Thoracic aorta (tissue), 2 donors: Measurements from ENCODE around the gene WDFY4. TPM values are rescaled to one million over a fixed set of nuclear protein-coding genes. Genes with fewer than 3 reads are reported as not detected.

Source experiments
- ATAC-seq: fragments of 150-250 bp; one replicate; pipeline ENCODE4 v1.8.0; 2017; ENCODE audit warnings: low read depth; ENCODE audit not compliant: insufficient number of reproducible peaks, low FRiP score
- DNase-seq: peaks from one replicate; pipeline ENCODE4 v3.0.0-alpha.2; 2020; ENCODE audit warnings: low spot score
- H3K27ac ChIP-seq, 2 donors: fragments of 200-600 bp; sonication (generic); 1 replicate in 1 of 2; 2 replicates in 1 of 2; pipeline ENCODE4 v1.5.1; 2016; ENCODE audit warnings: mild to moderate bottlenecking in 2 of 2, moderate library complexity in 2 of 2
- H3K27me3 ChIP-seq: fragments of 200-600 bp; sonication (generic); replicated peaks from 2 replicates; pipeline ENCODE4 v1.6.0; 2016; ENCODE audit warnings: mild to moderate bottlenecking; ENCODE audit not compliant: insufficient read depth
- H3K36me3 ChIP-seq: fragments of 200-600 bp; sonication (generic); one replicate; pipeline ENCODE4 v1.5.1; 2016
- H3K4me1 ChIP-seq, 2 donors: fragments of 200-600 bp; sonication (generic); 1 replicate in 1 of 2; 2 replicates in 1 of 2; pipeline versions ENCODE4 v1.5.1 to v1.6.0; 2016; ENCODE audit warnings: low read depth in 2 of 2, mild to moderate bottlenecking in 1 of 2; ENCODE audit not compliant: control insufficient read depth in 1 of 2
- H3K4me3 ChIP-seq: fragments of 200-600 bp; sonication (generic); 2 replicates; pipeline ENCODE4 v1.5.1; 2016; ENCODE audit warnings: mild to moderate bottlenecking
- H3K9me3 ChIP-seq: fragments of 200-600 bp; sonication (generic); 2 replicates; pipeline ENCODE4 v1.5.1; 2016
- total RNA-seq, 2 donors: library from RNA; depleted of rRNA; stranded (reverse); fragments of >200 nt; gene quantifications; one replicate each; pipeline versions ENCODE4 v1.1.0 to v1.2.3, GENCODE V29; 2016
- TF ChIP-seq, protein P1 (sequence below): fragments of 200-600 bp; sonication (generic); IDR thresholded peaks from one replicate; pipeline ENCODE4 v1.5.1; 2019; ENCODE audit warnings: antibody characterized with exemption

The WDFY4 gene
- total RNA-seq, 2 donors from 2014 or later, result 10.0 to 14.9 TPM

DNA sequence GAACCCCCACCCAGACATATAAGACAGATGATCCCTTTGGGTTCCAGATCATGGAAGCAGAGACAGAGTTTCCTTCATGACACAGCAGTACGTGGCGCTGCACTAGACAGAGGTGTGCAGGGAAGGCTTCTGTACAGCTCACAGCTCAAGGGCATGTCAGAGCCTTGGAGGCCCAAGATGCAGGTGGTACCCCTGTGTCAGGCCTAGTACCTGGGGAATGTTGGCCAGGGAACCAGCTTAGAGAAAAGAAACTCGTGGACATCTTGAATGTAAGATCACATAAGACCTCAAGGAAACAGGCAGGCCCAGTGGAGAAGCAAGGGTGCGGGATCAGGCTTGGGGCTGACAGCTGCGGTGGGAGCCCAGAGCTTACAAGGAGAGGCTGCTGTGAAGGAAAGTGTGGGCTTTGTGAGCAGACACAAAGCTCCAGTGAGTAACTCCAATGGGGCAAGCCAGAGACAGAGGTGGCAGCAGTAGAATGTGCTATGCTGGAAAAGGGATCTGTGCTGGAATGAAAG, 91.4 kb downstream of the WDFY4 start:
- no peak overlapping the region for H3K4me3 ChIP-seq
- no peaks in the 10 kb centered on the region for H3K9me3 ChIP-seq
- H3K27ac ChIP-seq, result no peak overlapping the region
- no peaks in the 10 kb centered on the region for H3K27me3 ChIP-seq
- DNase-seq (no peak), ATAC-seq (no peak)
- no peaks in the 10 kb centered on the region for H3K4me1 ChIP-seq
- TF ChIP-seq, protein P1, sequence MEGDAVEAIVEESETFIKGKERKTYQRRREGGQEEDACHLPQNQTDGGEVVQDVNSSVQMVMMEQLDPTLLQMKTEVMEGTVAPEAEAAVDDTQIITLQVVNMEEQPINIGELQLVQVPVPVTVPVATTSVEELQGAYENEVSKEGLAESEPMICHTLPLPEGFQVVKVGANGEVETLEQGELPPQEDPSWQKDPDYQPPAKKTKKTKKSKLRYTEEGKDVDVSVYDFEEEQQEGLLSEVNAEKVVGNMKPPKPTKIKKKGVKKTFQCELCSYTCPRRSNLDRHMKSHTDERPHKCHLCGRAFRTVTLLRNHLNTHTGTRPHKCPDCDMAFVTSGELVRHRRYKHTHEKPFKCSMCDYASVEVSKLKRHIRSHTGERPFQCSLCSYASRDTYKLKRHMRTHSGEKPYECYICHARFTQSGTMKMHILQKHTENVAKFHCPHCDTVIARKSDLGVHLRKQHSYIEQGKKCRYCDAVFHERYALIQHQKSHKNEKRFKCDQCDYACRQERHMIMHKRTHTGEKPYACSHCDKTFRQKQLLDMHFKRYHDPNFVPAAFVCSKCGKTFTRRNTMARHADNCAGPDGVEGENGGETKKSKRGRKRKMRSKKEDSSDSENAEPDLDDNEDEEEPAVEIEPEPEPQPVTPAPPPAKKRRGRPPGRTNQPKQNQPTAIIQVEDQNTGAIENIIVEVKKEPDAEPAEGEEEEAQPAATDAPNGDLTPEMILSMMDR, result no peak
- H3K36me3 ChIP-seq, result no peaks in the 10 kb centered on the region

- H3K36me3 ChIP-seq, result no peaks in the 10 kb centered on the region
- H3K9me3 ChIP-seq, result no peaks in the 10 kb centered on the region
- H3K27ac ChIP-seq, result no peak overlapping the region
- DNase-seq, result no peak
- no peak overlapping the region for H3K4me3 ChIP-seq
- H3K4me1 ChIP-seq, result no peaks in the 10 kb centered on the region
- H3K27me3 ChIP-seq, result no peaks in the 10 kb centered on the region
- TF ChIP-seq, protein P1, result no peak
- no peak for ATAC-seq
Observed at GRCh38 chr10:48776528-48776927, 91.9 kb downstream of the WDFY4 start.

- ATAC-seq, result no peak
- H3K27ac ChIP-seq, result no peak overlapping the region
- H3K4me3 ChIP-seq, result no peak overlapping the region
- no peaks in the 10 kb centered on the region for H3K27me3 ChIP-seq
- TF ChIP-seq, protein P1, result no peak
- no peaks in the 10 kb centered on the region for H3K36me3 ChIP-seq
- no peak for DNase-seq
- no peaks in the 10 kb centered on the region for H3K9me3 ChIP-seq
- H3K4me1 ChIP-seq, result peaks cover 1 to 2% of the 10 kb centered on the region in 2 donors
Observed at GRCh38 chr10:48777110-48777509, 92.4 kb downstream of the WDFY4 start.

GRCh38 chr10:48778193-48778857, 93.7 kb downstream of the WDFY4 start:
- no peak for DNase-seq
- ATAC-seq, result no peak
- Histone ChIP-seq H3K9me3 (no peaks in the 10 kb centered on the region), H3K4me1 (peaks cover 9 to 11% of the 10 kb centered on the region in 2 donors), H3K4me3 (no peak overlapping the region), H3K27me3 (no peaks in the 10 kb centered on the region), H3K36me3 (no peaks in the 10 kb centered on the region), H3K27ac (no peak overlapping the region)
- TF ChIP-seq, protein P1, result no peak

GRCh38 chr10:48779077-48779476, 94.4 kb downstream of the WDFY4 start:
- H3K27ac ChIP-seq, result no peak overlapping the region
- H3K9me3 ChIP-seq, result no peaks in the 10 kb centered on the region
- no peak overlapping the region for H3K4me3 ChIP-seq
- H3K27me3 ChIP-seq, result no peaks in the 10 kb centered on the region
- TF ChIP-seq, protein P1, result no peak
- H3K4me1 ChIP-seq, result peaks cover 9 to 11% of the 10 kb centered on the region in 2 donors
- no peaks in the 10 kb centered on the region for H3K36me3 ChIP-seq
- ATAC-seq, result no peak
- no peak for DNase-seq
